Hematopoietic multipotent progenitor cell treated with erythropoietin and hydrocortisone succinate and interleukin-3 and kit ligand, for 4 days (in vitro differentiated cells): Measurements from ENCODE around the gene FOXP1.

ENCODE experiments used
- DNase-seq: peaks from one replicate; pipeline ENCODE4 v3.0.0-alpha.2; 2015

FOXP1 gene

GRCh38 chr3:71197841-71198565, 385.5 kb downstream of the FOXP1 start:
- DNase-seq = no peak

GRCh38 chr3:71195492-71195891, 388.0 kb downstream of the FOXP1 start:
- DNase-seq = no peak

DNA sequence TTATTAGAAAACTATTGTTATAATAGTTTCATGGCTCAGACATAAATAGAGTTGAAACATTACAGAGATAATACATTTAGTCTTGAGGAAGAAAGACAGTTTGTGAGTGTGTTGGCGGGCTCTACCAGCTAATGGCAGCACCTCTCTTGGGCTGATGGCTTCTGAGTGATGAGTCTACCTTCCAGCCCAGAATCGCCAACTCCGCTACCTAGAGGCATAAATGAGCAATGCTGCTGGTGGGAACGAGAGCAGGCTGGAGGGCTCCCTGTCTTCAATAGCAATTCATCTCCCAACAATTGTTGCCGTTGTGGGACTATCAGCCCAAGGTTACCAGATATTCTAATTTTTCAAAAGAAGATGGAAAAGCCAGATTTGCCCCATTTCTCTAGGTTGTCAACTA, 388.7 kb downstream of the FOXP1 start:
- DNase-seq = no peak

DNA sequence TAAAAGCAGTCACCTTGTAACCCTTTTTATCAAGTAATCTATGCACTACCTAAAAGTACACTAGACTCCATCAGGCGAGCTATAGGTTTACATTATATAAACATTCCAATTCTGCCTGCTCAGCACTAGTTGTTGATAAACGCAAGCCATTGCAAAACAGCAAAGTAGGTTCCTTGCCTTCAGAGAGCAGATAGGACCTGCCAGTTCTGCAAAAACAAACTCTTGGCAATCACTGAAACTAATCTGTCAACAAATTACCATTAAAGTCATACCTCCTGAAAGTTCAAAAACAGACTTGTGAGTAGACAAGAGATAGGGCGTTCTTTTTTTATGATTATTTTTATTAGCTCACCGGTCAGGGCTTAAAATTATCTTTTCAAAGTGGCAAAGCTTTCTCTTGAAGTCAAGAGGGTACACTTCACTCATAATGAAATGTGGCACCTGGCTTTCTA, 392.5 kb downstream of the FOXP1 start:
- DNase-seq = no peak

- DNase-seq = peak; percentile 29
Measured at GRCh38 chr3:71189480-71189879, 394.0 kb downstream of the FOXP1 start.

DNA sequence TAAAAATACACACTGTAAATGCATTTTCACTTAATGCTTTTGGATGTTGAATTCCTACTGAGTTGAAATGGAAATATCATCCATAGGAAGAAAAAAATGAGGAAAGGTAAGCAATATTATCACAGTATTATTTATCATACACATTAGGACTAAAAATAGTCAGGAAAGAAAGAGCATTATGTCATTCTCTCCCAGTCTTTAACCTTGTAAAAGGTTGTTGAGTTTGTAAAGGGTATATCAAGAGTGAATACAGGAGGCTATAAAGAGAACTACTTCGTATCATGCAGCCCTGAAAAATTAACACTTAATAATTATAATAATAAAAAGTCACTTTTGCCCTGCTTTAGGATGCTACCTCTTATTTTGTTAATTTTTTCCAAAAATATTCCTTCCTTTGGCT, 395.8 kb downstream of the FOXP1 start:
- DNase-seq = no peak

DNA sequence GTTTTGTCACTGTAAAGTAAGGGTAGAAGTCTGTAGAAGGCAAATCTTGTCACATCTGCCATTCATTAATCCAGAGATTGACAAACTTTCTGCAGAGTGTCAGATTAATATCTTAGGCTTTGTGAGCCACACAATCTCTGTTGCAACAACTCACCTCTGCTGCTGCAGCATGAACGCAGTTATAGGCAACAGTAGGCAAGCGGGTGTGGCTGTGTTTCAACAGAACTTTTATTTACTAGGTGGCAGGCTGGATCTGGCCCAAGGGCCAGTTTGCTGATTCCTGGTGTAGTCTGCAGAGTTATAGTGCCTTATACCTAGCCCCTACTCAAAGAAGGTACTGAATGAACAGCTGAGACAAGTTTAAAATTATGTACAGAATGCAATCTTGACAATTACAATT, 396.7 kb downstream of the FOXP1 start:
- peak; percentile 37 for DNase-seq

DNA sequence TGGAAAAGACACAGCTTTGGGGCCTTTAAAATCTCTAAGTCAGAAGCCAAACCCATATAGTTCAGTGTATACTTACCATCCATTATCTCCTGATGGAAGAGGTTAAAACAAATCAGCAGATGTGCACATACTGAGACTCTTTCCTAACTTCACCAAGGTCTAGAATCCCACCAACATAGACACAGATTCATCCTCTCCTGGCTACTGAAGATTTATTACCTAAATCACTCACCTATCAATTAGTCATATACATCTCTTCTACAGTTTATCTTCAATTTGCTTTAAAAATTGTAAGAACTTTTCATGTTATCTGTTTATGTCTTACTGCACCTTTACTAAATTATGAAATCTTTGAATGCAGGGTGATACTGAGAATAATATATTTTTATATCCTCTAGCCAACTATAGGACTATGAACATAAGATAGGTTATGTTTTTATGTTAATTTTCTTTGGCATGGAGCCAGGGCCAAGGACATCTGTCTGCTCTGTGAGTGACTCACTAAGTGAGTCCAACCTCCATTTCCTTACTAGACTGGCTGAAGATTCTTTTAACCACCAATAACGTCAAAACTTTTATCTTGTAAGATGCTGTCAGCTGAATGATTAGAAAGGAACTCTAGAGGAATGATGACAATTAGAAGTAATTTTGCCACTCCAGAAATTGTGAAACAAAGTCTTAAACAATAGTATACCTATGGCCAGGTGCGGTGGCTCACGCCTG, 397.6 kb downstream of the FOXP1 start:
- peak; percentile 85 for DNase-seq

- DNase-seq = no peak
Measured at GRCh38 chr3:71184252-71184651, 399.3 kb downstream of the FOXP1 start.

DNA sequence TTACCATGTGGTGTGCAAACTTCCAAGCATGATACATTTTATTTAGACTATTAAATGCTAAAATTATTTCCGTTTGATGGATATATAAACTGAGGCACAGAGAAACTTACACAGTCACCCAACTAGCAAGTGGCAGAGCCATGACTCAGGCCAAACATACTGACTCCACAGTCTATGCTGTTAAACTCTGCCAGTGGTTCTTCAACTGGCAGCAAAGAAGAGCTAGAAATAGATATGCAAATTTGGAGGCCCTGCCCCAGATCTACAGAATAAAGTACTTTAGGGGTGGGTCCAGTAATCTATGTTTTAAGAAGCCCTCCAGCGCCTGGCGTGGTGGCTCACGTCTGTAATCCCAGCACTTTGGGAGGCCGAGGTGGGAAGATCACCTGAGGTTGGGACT, 400.0 kb downstream of the FOXP1 start:
- DNase-seq = peak; percentile 18

GRCh38 chr3:71180524-71180923, 403.0 kb downstream of the FOXP1 start:
- peak; percentile 46 for DNase-seq

DNA sequence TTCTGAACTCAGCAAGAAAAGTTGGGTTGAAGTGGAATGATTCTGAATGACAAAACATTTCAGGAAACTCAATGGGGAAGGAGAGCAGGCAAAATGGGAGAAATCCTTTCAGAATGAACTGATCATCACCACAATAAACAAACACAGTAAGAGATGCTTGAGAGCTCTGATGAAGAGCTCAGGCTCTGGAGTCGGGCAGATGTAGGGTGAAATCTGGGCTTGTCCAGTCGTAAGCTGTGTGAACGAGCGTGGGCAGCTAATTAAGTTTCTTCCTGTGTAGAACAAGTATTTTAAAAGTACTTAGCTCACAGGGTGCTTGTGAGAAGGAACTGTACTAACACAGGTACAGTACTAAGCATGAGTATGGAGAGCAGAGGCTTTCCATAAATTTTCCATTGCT, 406.2 kb downstream of the FOXP1 start:
- DNase-seq = no peak

- no peak for DNase-seq
Measured at GRCh38 chr3:71176366-71176765, 407.2 kb downstream of the FOXP1 start.

- DNase-seq = no peak
Measured at GRCh38 chr3:71175691-71176365, 407.7 kb downstream of the FOXP1 start.

DNA sequence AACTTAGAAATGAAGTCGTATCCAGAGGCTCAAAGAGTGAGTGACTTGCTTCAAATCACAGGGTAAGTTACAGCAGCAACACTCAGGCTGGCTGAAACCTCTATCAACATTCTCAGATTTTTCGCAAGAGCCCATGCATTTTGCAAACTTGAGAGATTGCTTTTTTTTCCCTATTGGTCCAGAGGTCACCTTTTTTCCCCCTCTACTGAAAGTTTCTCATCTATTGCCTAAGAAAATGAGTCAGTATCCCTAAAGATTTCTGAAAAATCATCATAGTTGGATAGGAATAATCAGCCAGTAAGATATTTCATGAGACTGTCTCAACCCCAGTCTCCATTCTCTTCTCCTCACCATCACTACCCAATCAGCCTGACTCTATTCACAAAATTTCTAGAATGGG, 410.6 kb downstream of the FOXP1 start:
- DNase-seq = no peak

GRCh38 chr3:71172189-71172588, 411.3 kb downstream of the FOXP1 start:
- DNase-seq = no peak

DNA sequence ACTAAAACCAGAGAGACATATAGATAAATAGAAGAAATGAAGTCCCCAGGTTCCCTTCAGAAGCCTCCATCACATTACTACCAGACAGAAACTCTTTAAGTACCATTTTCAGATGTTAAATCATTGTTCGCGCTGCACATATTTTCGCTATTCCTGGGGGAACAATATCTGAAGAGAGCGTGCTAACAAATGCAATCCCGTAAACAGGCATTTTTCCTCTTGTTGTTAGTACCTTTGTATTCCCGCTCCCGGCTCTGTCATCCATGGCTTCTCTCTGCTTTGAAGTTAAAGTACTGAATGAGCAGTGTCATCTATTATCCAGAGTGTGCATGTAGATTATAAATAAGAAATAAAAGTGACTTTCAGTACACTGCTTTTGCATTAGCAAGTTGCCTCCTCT, 412.3 kb downstream of the FOXP1 start:
- DNase-seq = no peak

GRCh38 chr3:71168880-71169411, 414.6 kb downstream of the FOXP1 start:
- no peak for DNase-seq

DNA sequence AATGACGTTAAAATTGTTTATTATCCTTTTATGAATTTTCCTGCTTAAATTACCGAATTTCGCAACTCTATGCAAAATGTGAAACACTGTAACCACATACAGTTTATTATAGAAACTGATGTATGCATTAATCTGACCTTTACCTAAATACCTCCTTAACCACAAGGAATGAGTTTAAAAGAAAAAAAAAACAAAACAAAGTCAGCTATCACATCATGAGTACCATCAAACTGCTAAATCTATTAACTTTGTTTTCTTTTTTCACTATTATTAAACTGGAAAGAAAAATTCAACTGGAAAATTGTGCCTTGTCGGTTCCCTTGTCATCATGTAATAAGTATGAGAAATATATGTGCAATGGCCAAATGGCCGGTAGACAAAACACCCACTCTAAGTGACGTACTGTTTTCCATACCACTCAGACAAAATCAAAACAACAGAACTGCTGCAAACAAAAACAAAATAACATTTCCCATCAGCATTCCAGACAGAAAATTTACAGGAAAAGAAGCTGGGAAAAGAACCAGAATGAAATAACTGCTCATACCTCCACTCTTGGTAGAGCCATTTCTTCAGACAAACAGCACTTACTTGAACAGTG, 415.3 kb downstream of the FOXP1 start:
- DNase-seq = no peak

- DNase-seq = no peak
Measured at GRCh38 chr3:71166339-71167240, 416.9 kb downstream of the FOXP1 start.

DNA sequence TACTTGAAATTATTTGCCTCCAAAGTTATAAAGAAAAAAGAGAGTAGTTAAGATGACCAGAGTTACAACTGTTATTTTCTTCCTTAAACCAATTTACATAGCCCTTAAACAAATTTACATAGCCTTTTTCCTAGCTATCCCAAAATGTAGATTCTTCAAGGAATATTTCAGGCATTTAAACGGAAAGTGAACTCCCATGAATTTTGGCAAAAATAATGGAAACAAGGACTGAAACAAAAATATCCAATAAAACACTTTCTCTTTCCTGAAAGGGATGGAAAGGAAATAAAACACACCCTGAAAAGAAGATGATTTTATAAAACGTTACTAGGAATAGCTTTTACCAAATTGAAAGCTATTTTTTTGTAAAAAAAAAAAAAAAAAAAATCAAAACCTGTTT, 418.6 kb downstream of the FOXP1 start:
- no peak for DNase-seq
